ENCODE measurements around the gene PDCD4.

- no peak for TF ChIP-seq THAP11 (CRISPR knock-in tag; IDR thresholded peaks at IDR 0.05)
- TF ChIP-seq, protein P1, sequence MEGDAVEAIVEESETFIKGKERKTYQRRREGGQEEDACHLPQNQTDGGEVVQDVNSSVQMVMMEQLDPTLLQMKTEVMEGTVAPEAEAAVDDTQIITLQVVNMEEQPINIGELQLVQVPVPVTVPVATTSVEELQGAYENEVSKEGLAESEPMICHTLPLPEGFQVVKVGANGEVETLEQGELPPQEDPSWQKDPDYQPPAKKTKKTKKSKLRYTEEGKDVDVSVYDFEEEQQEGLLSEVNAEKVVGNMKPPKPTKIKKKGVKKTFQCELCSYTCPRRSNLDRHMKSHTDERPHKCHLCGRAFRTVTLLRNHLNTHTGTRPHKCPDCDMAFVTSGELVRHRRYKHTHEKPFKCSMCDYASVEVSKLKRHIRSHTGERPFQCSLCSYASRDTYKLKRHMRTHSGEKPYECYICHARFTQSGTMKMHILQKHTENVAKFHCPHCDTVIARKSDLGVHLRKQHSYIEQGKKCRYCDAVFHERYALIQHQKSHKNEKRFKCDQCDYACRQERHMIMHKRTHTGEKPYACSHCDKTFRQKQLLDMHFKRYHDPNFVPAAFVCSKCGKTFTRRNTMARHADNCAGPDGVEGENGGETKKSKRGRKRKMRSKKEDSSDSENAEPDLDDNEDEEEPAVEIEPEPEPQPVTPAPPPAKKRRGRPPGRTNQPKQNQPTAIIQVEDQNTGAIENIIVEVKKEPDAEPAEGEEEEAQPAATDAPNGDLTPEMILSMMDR (CRISPR knock-in tag; IDR thresholded peaks at IDR 0.05): no peak
- no peak for TF ChIP-seq NR0B2 (CRISPR knock-in tag; IDR thresholded peaks at IDR 0.05)
- no peak for TF ChIP-seq CEBPB (IDR thresholded peaks at IDR 0.05; ENCODE audit: borderline replicate concordance, low read depth, low read length)
- no peak for TF ChIP-seq PBX3 (CRISPR knock-in tag; IDR thresholded peaks at IDR 0.05; ENCODE audit: borderline replicate concordance)
- no peak for TF ChIP-seq RNF2 (conservative IDR thresholded peaks at IDR 0.05; ENCODE audit: low read depth)
- TF ChIP-seq NR2F6 (IDR thresholded peaks at IDR 0.05): no peak
- TF ChIP-seq NR2F6 (CRISPR knock-in tag; IDR thresholded peaks at IDR 0.05): no peak
These were observed 26.7 kb downstream of the PDCD4 start for GRCh38 chr10:110898391-110898790.
